GM19455 (cell line): ENCODE data around the gene NIPAL1.
"Not testable (repeated sequence)": the region's sequence is repeated elsewhere in the genome, so short reads cannot be mapped to it uniquely, and the experiment has no call there.

ENCODE experiments used
- ATAC-seq: cut with Tn5 transposase; IDR thresholded peaks from one replicate; pipeline ENCODE4 v1.9.1; 2021; ENCODE audit not compliant: unreplicated experiment

NIPAL1 gene

DNA sequence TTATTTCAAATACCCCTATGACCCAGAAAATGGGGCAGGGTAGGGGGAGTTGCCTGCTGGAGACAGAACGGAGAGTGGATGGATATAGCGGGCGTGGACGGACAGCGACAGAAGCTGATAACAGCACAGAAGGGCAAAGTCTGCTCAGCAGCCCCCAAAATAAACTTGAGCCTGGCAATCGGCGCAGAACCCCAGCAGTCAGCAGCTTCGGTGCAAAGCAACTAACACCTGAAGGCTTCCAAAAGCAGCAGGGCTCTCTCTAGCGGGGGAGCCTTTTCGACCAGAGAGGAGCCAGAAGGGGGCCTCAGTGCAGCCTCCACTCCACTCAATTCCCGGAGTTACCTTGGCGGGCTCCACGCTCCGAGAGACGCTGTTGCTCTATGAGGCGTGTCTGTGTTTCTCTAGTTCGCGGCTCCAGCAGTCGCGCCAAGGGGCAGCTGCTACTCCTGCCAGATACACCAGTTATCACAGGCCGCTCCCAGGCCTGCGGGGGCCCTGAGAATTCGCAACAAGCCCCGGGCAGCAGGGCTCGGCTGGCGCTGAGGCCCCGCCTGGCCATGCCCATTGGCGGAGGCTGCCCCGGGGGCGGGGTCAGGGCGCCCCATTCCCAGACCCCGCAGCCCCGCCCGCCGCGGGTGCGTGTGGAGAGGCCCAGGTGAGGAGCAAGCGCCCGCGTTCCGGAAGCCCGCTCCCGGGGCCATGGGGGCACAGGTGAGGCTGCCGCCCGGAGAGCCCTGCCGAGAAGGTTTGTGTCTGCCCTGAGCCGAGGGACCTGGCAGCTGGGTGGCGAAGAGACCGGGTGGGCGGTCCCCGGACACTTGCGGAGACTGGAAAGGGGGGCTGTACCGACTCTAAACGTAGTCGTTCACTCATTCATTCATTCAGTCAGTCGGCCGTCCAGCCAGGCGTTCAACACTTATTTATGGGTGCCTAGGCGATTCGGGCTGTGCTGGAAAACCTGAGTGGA, at the start of gene NIPAL1, which contains the start of gene CNGA1:
NIPAL1 (plus strand) TSS at position 632 of the 967 bp plus-strand sequence; CDS start at position 700, 68 bp downstream.
CNGA1 (minus strand) TSS at position 541 of the 967 bp plus-strand sequence. CDS start 63,992 bp downstream, outside the sequence.
- peak; percentile 92 for ATAC-seq

DNA sequence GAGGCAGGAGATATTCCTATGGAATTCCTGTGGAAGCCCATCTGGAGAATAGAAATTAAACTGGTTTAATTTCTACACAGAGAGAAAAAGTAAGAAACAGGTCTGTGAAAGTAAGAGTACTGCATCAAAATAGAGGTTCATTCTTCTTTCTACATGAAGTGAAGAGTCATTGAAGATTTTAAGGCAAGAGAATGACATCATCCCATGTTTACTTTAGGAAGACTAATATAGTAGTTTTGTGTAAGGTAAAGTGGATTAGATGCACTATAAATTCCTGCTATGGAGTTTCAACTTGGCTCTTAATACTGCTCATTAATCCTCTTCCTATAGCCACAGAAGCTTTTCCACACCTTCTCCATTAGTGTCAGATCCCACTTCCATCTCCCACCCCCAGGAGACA, 47.7 kb upstream of the NIPAL1 start:
- no peak for ATAC-seq

DNA sequence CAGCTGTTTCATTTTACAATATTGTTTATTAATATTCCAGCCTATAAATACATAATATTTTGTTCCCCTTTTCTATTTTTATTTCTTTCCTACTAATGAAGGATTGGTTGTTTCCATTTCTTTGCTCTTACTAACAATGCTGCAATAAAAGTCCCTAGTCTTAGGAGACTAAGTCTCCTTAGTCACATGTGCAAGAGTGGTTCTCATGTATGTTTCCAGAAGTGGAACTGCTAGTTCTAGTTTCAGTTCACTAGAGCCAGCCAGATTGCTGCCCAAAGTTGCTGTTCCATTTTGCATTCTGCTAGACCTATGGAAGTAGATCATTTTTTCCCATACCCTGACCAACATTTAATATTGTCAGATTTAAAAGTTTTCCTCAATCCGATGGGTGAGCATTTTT, 44.4 kb upstream of the NIPAL1 start:
- ATAC-seq, result no peak

DNA sequence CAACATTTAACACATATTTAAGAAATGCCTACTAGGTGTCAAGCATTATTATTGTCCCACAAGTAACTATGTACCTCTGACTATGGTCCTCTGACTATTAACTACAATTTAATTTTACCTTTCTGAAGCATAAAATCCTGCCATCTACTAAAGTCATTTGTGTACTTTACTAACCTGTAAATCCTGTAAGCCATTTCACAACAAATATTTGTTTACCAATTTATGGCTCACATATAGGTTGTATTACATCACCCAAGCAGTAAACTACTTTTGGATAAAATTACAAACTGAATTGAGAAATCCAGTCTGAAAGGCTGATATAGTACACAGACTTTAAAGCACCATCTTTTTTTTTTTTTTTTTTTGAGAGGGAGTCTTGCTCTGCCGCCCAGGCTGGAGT, 43.9 kb upstream of the NIPAL1 start:
- ATAC-seq, result no peak

DNA sequence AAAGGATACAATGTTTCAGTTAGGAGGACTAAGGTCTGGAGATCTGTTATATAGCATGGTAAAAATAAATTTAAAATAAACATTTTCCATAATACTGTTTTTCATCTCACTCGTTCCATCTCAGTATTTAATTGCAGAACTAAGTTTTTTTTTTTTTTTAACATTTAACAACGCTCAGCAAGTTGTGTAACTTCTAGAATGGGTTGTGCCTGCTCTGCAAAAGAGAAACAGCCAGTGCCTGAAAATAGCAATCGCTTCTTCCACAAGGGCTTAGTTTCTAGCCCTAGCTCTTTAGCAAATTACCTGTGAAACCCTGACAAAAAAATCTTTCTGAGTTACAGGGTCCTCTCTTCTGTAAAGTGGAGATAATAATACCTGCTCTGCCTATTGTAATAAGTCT, 42.0 kb upstream of the NIPAL1 start:
- ATAC-seq, result no peak

DNA sequence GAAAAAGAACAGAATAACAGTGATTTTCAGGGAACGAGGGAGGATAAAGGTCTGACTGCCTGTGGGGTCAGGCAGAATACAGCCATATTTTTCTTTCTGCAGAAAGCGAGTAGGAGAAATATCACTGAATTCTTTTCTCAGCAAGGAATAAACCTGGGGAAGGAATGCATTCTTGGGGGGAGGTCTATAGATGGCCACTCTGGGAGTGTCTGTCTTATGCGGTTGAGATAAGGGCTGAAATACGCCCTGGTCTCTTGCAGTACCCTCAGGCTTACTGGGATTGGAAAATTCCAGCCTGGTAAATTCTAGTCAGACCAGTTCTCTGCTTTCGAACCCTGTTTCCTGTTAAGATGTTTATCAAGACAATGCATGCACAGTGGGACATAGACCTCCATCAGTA, 26.4 kb upstream of the NIPAL1 start:
- ATAC-seq, result no peak

DNA sequence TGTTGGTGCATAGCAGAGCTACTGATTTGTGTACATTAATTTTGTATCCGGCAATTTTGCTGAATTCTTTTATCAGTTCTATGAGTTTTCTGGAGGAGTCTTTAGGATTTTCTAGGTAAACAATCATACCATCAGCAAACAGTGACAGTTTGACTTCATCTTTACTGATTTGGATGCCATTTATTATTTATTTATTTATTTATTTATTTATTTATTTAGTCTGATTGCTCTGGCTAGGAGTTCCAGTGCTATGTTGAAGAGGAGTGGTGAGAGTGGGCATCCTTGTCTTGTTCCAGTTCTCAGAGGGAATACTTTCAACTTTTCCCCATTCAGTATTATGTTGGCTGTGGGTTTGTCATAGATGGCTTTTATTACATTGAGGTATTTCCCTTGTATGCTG, 24.1 kb upstream of the NIPAL1 start:
- ATAC-seq, result not testable (repeated sequence)

DNA sequence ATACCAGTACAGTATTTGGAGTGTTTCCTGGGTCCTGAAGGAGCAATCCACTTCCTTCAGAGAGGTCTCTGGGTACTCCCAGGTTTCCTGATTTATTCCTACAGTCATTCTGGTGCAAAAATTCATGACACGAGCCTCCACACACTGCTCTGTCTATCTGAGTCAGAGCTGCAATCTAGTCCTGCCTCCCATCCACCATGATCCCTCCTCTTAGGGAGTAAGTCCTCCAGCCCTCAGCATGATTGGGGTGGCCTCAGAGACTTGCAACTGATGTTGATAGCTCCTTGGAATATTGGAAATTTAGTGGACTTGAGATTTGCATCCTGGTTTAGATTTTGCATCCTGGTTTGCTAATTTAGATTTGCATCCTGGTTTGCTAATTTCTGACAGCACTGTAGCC, 20.6 kb upstream of the NIPAL1 start:
- no peak for ATAC-seq

DNA sequence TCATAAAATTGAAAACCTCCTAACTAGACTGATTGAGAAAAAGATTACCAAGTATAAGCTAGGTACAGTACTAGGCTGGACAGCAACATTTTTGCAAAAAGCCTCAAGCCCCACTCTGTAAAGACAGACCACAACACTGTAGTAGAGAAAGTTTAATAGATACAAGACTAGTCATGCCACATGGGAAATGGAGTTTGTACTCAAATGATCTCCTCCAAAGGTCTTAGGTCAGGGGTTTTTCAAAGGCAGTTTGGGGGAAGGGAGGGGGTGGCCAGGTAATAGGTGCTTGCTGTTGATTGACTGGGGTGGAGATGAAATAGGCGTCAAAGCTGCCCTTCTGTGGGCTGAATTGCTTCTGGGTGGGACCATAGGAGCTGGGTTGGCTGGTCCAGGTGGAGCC, 14.3 kb upstream of the NIPAL1 start:
- ATAC-seq, result no peak

DNA sequence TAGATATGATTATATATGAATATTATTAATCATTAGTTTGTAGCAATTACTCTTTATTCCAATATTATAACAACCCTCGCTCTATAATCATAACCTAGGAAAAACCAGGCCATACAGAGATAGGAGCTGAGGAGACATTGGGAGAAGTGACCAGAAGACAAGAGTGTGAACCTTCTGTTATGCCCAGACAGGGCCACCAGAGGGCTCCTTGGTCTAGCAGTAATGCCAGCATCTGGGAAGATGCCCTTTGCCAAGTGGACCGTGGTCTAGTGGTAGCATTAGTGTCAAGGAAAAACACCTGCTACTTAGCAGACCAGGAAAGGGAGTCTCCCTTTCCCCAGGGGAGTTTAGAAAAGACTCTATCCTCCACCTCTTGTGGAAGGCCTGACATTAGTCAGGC, 13.0 kb upstream of the NIPAL1 start:
- ATAC-seq, result not testable (repeated sequence)

DNA sequence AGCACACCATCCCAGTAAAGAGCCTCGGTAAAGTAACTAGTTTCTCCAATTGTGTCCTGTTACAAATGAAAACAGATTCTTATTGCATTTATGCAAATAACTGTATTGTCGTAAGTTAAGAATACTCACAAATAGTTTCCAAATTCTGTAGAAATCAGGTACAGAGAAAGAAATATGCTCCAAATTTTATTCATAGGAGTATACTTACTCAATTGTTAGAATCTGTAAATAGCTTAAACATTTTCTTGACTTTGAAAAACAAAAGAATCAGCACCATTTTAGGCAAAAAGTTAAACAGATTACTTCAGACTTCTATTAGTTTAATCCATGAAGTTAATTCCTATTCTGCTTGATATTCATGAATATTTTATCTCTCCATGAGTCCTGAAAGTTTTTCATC, 10.8 kb upstream of the NIPAL1 start:
- no peak for ATAC-seq

DNA sequence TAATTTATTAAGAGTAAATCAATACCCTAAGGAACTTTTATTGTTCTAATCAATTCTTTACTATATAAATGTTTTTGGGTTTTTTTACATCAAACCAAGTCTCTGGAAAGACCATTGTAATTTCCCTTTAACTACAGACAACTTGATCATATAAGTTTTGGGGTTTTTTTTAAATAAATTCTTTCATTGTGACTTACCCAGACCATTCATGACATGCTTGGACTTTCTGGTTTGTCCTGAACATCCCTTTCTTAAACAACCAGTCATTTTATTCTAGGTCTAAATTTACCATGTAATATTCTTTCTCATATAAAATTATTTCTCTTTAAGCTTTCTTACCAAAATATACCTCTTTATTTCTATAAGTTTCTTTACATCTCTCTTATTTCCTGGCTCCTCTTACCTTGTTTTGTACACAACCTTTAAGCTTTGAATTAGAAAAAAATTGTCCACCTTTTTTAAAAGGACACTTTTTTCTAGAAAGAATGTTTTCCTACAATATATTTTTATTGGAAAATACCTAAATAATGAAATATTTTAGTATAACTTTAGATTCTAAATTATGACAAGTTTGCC, 8.5 kb upstream of the NIPAL1 start:
- no peak for ATAC-seq

DNA sequence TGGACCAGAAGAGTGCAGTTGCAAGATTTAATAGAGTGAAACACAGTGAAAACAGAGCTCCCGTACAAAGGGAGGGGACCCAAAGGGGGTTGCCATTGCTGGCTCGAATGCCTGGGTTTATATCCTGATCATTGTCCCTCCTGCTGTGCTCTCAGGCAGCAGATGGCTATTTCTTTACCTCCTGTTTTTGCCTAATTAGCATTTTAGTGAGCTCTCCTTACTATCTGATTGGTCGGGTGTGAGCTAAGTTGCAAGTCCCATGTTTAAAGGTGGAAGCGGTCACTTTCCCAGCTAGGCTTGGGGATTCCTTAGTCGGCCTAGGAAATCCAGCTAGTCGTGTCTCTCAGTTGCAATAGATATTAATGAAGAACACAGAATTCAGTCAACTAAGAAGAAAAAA, 5.7 kb upstream of the NIPAL1 start:
- ATAC-seq, result not testable (repeated sequence)

DNA sequence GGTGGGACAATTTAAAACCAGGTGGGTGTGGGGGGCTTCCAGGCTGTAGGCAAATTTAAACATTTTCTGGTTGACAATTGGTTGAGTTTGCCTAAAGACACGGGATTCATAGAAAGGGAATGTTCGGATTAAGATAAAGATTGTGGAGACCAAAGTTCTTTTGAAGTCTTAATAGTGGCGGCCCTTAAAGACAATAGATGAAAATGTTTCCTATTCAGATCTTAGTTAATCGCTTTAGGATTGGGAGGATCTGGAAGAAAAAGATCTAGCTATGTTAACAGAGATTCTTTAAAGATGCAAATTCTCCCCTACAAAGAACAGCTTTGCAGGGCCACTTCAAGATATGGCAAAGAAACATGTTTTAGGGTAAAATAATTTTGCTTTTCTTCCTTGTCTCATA, 4.8 kb upstream of the NIPAL1 start:
- ATAC-seq, result no peak

DNA sequence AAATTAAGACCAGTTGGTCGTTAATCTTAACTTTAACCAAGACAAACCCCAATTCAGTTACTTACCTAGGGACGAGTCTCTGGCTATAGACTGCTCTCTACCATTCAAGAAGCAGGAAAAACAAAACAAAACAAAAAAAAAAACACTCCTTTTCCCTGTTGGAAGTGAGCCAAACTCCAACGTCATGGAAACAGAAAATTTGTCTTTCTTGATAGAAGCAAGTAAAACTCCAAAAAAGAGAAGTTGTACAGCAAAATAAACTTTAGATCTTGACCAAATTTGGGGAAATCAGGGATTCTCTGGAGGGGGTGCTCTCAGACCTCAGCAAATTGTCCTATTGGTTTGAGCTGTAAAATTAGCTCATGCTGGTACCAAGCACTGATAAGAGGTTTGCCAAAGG, 3.7 kb upstream of the NIPAL1 start:
- ATAC-seq, result no peak

DNA sequence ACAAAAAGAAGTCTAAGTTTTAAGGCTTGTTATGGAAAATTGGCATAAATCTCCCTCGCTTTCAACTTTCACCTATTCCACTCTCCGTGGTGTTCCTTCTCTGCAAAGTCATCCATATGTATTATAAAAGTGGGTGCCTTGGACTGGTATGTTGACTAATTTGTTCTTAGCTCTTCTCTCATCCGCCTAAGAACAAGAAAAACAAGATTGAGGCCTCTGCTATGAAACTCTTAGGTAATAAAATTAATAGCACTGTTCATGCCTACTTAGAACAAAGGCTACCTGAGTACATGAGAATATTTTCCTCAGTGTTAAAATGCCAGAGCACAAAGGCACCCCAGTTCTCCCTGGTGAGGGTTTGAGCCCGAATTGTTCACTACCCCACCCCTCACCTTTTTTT, 1.4 kb upstream of the NIPAL1 start:
- no peak for ATAC-seq

DNA sequence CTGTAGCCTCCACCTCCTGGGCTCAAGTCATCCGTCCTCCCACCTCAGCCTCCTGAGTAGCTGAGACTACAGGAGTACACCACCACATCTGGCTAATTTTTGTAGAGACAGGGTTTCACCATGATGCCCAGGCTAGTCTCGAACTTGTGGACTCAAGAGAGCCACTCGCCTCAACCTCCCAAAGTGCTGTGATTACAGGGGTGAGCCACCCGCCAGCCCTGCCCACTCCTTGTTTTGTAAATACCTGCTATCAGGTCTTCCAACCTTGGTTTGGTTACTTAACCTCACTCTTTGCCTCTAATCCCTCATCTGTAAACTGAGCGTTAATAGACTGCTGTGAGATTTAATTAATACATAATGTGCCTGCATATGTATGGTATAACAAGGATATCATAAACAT, 894 bp upstream of the NIPAL1 start:
- ATAC-seq, result no peak

DNA sequence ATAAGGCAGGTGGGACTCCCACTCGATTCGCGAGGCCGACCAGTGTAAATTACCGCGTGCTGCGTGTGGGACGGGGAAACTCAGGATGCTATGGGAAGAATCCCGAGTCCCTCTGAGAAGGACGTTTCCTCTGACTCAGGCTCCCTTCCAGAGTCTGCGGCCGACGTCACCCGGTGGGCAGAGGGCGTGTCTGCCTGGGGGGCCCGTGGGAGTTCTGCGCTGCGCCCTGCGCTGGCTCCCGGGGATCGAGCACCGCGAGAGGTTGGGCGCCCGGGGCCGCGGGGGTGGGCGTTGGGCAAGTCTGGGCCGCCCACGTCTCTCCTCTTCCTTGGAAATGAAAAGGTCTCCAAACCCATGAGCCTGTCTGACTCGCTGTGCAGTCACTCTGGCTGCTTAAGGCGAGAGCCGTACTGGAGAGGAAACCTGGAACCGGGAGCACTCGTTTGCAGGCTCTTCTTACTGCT, 568 bp downstream of the NIPAL1 start:
- ATAC-seq, result no peak

DNA sequence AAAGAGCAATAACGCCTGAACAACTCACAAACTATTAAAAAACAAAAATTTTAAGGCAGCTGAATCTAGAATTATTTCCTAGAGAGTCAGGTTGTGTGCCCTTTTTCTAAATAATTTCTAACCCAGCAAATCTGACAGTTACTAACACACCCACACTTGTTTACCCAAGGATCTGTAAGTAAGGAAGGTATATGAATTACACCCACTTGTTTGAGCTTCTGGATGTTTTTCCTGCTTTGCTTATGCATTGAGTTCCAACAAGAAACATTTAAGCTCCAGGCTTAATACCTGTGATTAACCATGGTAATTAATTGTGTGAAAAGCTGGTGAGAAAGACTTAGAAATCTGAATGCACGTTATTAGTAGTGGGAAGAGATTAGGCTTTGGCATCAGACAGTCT, 1.5 kb downstream of the NIPAL1 start:
- ATAC-seq, result no peak

DNA sequence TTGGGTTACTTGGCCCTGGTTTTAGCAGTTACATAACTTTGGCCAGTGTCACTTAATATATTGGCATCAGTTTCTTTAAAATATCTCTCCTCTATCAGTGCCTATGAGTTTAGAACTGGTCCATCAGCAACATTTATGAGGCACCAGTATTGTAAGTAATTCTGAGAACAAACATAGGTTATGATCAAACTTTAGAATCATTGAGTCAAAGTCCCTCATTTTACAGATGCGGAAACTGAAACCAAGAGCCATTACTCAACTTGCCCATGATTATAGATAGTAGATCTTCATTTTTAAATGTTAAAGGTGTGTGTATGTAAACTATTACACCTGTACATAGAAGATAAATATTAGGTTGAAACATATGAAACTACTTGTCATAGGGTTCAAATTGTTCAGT, 4.5 kb downstream of the NIPAL1 start:
- ATAC-seq, result no peak

DNA sequence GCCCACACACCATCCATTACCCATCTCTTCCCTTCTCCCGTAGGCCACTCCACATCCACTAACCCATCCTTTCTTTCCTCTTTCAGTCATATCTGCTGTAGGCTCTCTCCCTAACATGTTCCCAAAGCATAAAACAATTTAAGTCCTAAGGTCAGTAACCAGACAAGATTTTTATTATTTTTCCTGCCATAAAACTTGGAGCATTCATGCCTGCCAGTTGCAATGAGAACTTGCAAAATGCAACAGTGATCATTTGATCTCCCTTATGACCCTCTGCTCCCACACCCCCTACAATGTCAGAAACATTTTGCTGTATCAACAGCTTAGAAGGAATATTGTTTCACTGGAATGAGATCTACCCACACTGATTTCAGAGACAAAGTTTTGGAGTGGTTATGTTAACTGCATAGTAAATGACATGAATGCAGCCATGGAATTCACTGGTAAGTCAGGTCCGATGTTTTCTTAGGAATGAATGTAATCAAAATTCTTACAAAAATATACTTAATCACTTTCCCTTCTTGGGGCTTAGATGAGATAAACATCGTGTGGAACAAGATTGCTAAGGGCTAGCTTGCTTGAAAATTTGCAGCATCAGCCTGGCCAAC, 5.7 kb downstream of the NIPAL1 start:
- no peak for ATAC-seq

DNA sequence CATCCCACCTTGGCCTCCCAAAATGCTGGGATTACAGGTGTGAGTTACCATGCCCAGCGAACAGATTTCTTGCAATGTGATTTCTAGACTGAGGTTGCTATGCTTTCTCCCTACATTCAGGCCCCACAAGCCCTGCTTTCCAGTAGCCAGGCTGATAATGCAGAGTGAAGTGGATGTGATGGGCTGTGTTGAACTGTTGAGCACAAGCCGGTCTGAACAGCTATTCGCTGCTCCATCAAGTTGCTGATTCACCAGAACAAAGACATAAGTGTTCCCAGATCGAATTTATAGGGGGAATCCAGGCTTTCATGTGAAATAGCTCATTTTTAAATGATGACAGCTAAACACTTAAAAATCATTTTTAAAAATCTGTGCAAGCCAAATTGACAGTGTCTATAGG, 8.0 kb downstream of the NIPAL1 start:
- no peak for ATAC-seq
